Measurements from ENCODE around the gene ADAMTS17.

ADAMTS17 gene

DNA sequence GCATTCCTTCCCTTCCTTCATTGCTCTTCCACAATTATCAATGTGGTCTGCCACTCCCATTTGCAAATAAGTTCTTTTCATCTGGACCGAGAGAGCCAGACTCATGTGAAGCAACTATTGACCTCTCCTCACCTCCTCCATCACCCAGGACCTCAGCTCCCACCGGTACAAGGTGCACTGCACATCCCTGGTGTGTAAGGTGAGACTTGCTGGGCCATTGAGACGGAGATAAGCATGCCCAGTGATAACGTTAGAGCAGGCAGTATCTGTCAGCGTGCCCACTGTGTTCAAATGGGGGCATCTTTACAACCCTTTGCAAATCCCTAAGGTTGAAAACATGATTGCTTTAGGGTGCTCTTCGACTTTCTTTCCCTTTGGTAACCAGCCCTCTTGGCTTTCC, 154.8 kb downstream of the ADAMTS17 start:
- TF ChIP-seq CTCF (IDR thresholded peaks at IDR 0.05; ENCODE audit: extremely low read depth, missing control alignments), result no peak
- DNase-seq (ENCODE audit: low spot score), result no peak

GRCh38 chr15:100186366-100186765, 155.4 kb downstream of the ADAMTS17 start:
- no peak for TF ChIP-seq CTCF (IDR thresholded peaks at IDR 0.05; ENCODE audit: extremely low read depth, missing control alignments)
- no peak for DNase-seq (ENCODE audit: low spot score)

DNA sequence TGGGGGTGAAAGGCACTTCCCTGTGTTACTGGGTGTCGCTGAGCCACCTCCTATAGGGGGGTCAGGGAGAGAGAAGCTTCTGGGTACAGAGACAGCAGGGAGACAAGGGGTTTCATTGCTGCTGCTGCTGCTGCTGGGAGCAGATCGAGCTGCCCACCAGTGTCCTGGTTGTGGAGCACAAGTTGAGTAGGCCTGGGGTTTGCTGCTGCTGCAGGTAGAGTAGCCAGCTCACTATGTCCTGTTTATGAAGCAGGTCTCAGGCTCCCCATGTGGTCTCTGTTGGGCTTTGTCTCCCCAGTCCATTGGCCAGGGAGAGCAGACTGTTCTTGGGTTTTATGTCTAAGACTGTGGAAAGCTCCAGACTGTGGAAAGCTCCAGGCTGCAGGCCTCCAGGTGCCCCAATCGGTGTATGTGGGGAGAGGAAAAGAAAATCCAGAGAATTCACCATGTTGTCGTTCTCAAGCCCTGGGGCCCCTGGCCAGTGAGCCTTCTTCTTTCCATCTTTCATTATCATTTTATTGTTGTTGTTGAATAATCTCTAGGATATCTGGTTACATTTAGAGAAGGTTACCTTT, 157.8 kb downstream of the ADAMTS17 start:
- TF ChIP-seq CTCF (IDR thresholded peaks at IDR 0.05; ENCODE audit: extremely low read depth, missing control alignments), result no peak
- DNase-seq (ENCODE audit: low spot score), result no peak

- no peak for DNase-seq (ENCODE audit: low spot score)
- no peak for TF ChIP-seq CTCF (IDR thresholded peaks at IDR 0.05; ENCODE audit: extremely low read depth, missing control alignments)
Observed at GRCh38 chr15:100180921-100181320, 160.9 kb downstream of the ADAMTS17 start.

- no peak for TF ChIP-seq CTCF (IDR thresholded peaks at IDR 0.05; ENCODE audit: extremely low read depth, missing control alignments)
- DNase-seq (ENCODE audit: low spot score), result no peak
Observed at GRCh38 chr15:100175406-100176114, 166.2 kb downstream of the ADAMTS17 start.

- DNase-seq (ENCODE audit: low spot score), result no peak
- TF ChIP-seq CTCF (IDR thresholded peaks at IDR 0.05; ENCODE audit: extremely low read depth, missing control alignments), result no peak
Observed at GRCh38 chr15:100174904-100175275, 166.9 kb downstream of the ADAMTS17 start.

DNA sequence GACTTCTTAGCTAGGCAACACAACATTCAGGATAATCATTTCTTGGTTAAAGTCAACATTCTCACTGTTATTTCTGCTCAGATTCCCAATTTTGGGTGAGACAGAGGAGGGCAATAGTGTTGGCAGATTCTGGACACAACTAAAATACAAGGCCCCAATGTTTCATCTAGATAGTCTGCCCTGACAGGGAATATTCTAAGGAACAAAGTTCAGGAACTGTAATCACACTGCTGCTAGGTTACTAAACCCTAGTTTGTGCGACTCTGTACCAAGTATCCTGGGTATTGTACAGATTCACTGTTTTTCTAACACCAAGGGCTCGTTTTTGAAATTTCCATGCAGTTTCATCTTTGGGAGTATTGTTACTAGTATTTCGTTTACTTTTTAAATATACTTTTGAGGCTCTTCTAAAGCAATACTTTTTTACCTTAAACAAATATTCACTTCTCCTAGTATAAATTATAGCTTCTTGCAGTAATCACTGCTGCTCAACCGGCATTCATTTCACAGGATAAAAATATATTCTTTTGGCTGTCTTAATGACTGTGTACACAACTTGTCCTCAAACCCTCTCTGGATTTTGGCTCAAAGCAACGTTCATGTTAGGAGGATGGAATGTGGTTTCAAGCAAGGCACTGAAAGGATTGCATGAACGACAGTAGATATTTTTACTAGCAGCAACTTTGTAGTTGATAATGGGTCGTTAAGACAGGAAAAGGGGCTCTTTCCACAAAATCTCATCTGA, 167.4 kb downstream of the ADAMTS17 start:
- no peak for TF ChIP-seq CTCF (IDR thresholded peaks at IDR 0.05; ENCODE audit: extremely low read depth, missing control alignments)
- no peak for DNase-seq (ENCODE audit: low spot score)
